ENCODE data around the gene FCHSD2. TPM values are rescaled to one million over a fixed set of nuclear protein-coding genes. Genes with fewer than 3 reads are reported as not detected.

FCHSD2 gene
- polyA plus RNA-seq, 3 donors, result 14.5 to 43.5 (median 16.6) TPM

DNA sequence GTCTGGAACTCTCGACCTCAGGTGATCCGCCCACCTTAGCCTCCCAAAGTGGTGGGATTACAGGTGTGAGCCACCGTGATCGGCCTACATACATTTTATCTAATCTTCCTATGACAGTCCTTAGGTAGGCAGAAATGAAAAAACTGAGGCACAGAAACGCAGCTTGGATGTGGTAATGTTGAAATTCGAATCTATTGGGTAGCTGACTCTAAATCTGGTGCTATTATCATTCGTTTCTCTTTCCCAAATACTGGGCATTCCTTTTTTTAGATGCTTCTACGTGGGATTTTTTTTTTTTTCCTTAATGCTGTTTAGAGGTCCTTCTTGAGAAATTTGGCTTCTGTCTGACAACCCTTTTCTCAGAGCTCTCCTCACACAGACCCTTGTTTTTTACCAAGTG lies 41.5 kb downstream of the FCHSD2 start:
- no peaks in the 10 kb centered on the region for H3K27me3 ChIP-seq (ENCODE audit: control insufficient read depth in 2 of 2, insufficient read depth in 2 of 2, low read length in 2 of 2)
- no CpG with 5 or more reads among the region's 8 CpGs for WGBS (ENCODE audit: insufficient coverage)
- TF ChIP-seq, protein P1, sequence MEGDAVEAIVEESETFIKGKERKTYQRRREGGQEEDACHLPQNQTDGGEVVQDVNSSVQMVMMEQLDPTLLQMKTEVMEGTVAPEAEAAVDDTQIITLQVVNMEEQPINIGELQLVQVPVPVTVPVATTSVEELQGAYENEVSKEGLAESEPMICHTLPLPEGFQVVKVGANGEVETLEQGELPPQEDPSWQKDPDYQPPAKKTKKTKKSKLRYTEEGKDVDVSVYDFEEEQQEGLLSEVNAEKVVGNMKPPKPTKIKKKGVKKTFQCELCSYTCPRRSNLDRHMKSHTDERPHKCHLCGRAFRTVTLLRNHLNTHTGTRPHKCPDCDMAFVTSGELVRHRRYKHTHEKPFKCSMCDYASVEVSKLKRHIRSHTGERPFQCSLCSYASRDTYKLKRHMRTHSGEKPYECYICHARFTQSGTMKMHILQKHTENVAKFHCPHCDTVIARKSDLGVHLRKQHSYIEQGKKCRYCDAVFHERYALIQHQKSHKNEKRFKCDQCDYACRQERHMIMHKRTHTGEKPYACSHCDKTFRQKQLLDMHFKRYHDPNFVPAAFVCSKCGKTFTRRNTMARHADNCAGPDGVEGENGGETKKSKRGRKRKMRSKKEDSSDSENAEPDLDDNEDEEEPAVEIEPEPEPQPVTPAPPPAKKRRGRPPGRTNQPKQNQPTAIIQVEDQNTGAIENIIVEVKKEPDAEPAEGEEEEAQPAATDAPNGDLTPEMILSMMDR (IDR thresholded peaks at IDR 0.05), result no peak
- intact Hi-C loops (cut with micrococcal nuclease), result no loop called here
- H3K27ac Mint-ChIP-seq, result no peak overlapping the region
- H3K4me1 ChIP-seq (ENCODE audit: control insufficient read depth in 1 of 2, insufficient read depth in 2 of 2, low read length in 2 of 2), result peaks cover 6 to 10% of the 10 kb centered on the region in 2 donors
- peaks cover 22% of the 10 kb centered on the region for H3K4me1 Mint-ChIP-seq
- no peak overlapping the region for H3K4me3 Mint-ChIP-seq
- no peak overlapping the region for H3K4me3 ChIP-seq (replicated peaks in 1 of 3; ENCODE audit: low read depth in 2 of 3, low read length in 3 of 3)
- H3K9me3 Mint-ChIP-seq, result peaks cover 0 to 2% (median 0%) of the 10 kb centered on the region in 7 donors
- H2AFZ ChIP-seq (ENCODE audit: insufficient read depth, low read depth, low read length, poor library complexity, severe bottlenecking), result no peak overlapping the region
- no peak for DNase-seq
- no peak overlapping the region for H3K4me2 ChIP-seq (replicated peaks; ENCODE audit: extremely low read depth, low read length, poor library complexity, severe bottlenecking)
- peaks cover 3 to 36% of the 10 kb centered on the region in 2 donors for H3K36me3 ChIP-seq (replicated peaks in 1 of 2; ENCODE audit: control insufficient read depth in 1 of 2, insufficient read depth in 2 of 2, low read length in 2 of 2)
- H3K79me2 ChIP-seq (ENCODE audit: insufficient read depth, low read length), result peaks cover 95% of the 10 kb centered on the region
- H3K27ac ChIP-seq (ENCODE audit: low read depth in 1 of 2, low read length in 2 of 2), result no peak overlapping the region
- H4K20me1 ChIP-seq (ENCODE audit: insufficient read depth, low read length), result peaks cover 81% of the 10 kb centered on the region
- peaks cover 0 to 2% (median 1%) of the 10 kb centered on the region in 3 donors for H3K27me3 Mint-ChIP-seq (ENCODE audit: low read depth in 3 of 3)
- no peak overlapping the region for H3K9ac ChIP-seq (ENCODE audit: insufficient read depth, low read length, poor library complexity, severe bottlenecking)
- peaks cover 25 to 29% of the 10 kb centered on the region in 2 donors for H3K36me3 Mint-ChIP-seq
- no peaks in the 10 kb centered on the region for H3K9me3 ChIP-seq (replicated peaks in 1 of 2; ENCODE audit: control insufficient read depth in 1 of 2, insufficient read depth in 1 of 2, low read length in 2 of 2)

DNA sequence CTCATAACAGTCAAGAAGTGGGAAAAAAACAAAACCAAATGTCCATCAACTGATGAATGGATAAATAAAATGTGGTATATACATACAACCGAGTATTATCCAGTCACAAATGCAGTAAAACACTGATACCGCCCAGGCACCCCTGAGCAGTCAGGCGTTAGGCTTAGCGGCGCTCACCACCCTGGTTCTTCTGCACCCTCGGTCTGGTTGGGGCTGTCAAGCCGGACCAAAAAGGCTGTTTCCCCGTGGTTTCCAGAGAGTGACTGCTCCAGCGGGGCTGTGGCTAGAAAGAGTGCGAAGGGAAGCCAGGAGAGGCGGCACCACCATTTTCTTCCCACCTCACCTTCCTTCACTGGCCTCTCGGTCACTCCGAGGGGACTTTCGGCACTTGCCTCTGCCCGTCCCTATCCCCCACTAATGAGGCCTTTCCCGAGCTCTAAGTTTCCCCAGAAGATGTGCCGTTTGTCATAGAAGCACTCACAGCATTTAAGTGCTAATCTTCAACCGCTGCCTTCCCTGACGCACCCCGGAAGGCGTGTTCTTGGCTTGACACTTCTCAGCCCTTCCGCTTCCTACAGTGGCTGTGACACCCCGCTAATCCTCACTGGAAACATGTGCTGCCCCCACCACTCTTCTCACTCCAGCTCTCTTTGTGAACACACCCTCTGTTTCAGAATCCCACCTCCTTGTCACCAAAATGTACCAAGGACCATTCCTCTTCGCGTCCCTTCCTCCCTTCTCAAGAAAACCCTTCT lies 42.4 kb downstream of the FCHSD2 start:
- H3K4me3 Mint-ChIP-seq, result no peak overlapping the region
- Histone ChIP-seq H4K20me1 (ENCODE audit: insufficient read depth, low read length) (peaks cover 81% of the 10 kb centered on the region), H3K27me3 (ENCODE audit: control insufficient read depth in 2 of 2, insufficient read depth in 2 of 2, low read length in 2 of 2) (no peaks in the 10 kb centered on the region), H3K9ac (ENCODE audit: insufficient read depth, low read length, poor library complexity, severe bottlenecking) (no peak overlapping the region), H3K36me3 (replicated peaks in 1 of 2; ENCODE audit: control insufficient read depth in 1 of 2, insufficient read depth in 2 of 2, low read length in 2 of 2) (peaks cover 3 to 31% of the 10 kb centered on the region in 2 donors), H2AFZ (ENCODE audit: insufficient read depth, low read depth, low read length, poor library complexity, severe bottlenecking) (no peak overlapping the region), H3K9me3 (replicated peaks in 1 of 2; ENCODE audit: control insufficient read depth in 1 of 2, insufficient read depth in 1 of 2, low read length in 2 of 2) (no peaks in the 10 kb centered on the region), H3K4me3 (replicated peaks in 1 of 3; ENCODE audit: low read depth in 2 of 3, low read length in 3 of 3) (no peak overlapping the region), H3K4me1 (ENCODE audit: control insufficient read depth in 1 of 2, insufficient read depth in 2 of 2, low read length in 2 of 2) (peaks cover 6 to 13% of the 10 kb centered on the region in 2 donors), H3K79me2 (ENCODE audit: insufficient read depth, low read length) (peaks cover 95% of the 10 kb centered on the region), H3K4me2 (replicated peaks; ENCODE audit: extremely low read depth, low read length, poor library complexity, severe bottlenecking) (no peak overlapping the region), H3K27ac (ENCODE audit: low read depth in 1 of 2, low read length in 2 of 2) (peak overlapping the region in 1 of 2 donors; percentile 23)
- H3K27ac Mint-ChIP-seq, result peak overlapping the region in 5 of 7 donors; percentile 50 to 73 (median 51)
- DNase-seq, result no peak
- H3K9me3 Mint-ChIP-seq, result peaks cover 0 to 2% (median 0%) of the 10 kb centered on the region in 7 donors
- 98% methylated on average over 21 of the region's 25 CpGs for WGBS (ENCODE audit: insufficient coverage)
- intact Hi-C loops (cut with micrococcal nuclease), result no loop called here
- H3K27me3 Mint-ChIP-seq (ENCODE audit: low read depth in 3 of 3), result peaks cover 0 to 2% (median 1%) of the 10 kb centered on the region in 3 donors
- H3K36me3 Mint-ChIP-seq, result peaks cover 24 to 29% of the 10 kb centered on the region in 2 donors
- TF ChIP-seq, protein P1 (IDR thresholded peaks at IDR 0.05), result no peak
- peaks cover 27% of the 10 kb centered on the region for H3K4me1 Mint-ChIP-seq

All from CD14-positive monocyte (primary cell).